H9 (cell line): ENCODE measurements around the gene MYO7A. TPM values are rescaled to one million over a fixed set of nuclear protein-coding genes. Genes with fewer than 3 reads are reported as not detected.

Experiments used
- DNase-seq: peaks from one replicate; pipeline ENCODE4 v3.0.0-alpha.2; 2017
- H2AFZ ChIP-seq: one replicate; pipeline ENCODE4 v1.6.1; 2013; ENCODE audit warnings: mild to moderate bottlenecking, low read length, control low read depth, moderate library complexity
- H2AK5ac ChIP-seq: 2 replicates; pipeline ENCODE4 v1.6.1; 2013; ENCODE audit warnings: low read length, control low read depth, mixed read lengths; ENCODE audit not compliant: insufficient read length
- H2BK120ac ChIP-seq: one replicate; pipeline ENCODE4 v1.6.1; 2013; ENCODE audit warnings: low read depth, mild to moderate bottlenecking, low read length, control low read depth, inconsistent platforms; ENCODE audit not compliant: poor library complexity, severe bottlenecking
- H2BK12ac ChIP-seq: 2 replicates; pipeline ENCODE4 v1.6.1; 2013; ENCODE audit warnings: low read length, control low read depth, mixed read lengths, low read depth; ENCODE audit not compliant: insufficient read length
- H2BK15ac ChIP-seq: 2 replicates; pipeline ENCODE4 v1.6.1; 2013; ENCODE audit warnings: low read depth, low read length, control low read depth
- H2BK20ac ChIP-seq: one replicate; pipeline ENCODE4 v1.6.1; 2013; ENCODE audit warnings: low read depth, mild to moderate bottlenecking, low read length, control low read depth, inconsistent platforms; ENCODE audit not compliant: poor library complexity, severe bottlenecking
- H2BK5ac ChIP-seq: 2 replicates; pipeline ENCODE4 v1.6.1; 2013; ENCODE audit warnings: low read length, control low read depth, mixed read lengths; ENCODE audit not compliant: insufficient read length
- H3K14ac ChIP-seq: 2 replicates; pipeline ENCODE4 v1.6.1; 2013; ENCODE audit warnings: low read length, control low read depth; ENCODE audit not compliant: insufficient read depth
- H3K18ac ChIP-seq: 2 replicates; pipeline ENCODE4 v1.6.1; 2013; ENCODE audit warnings: low read depth, mild to moderate bottlenecking, mixed read lengths, low read length, control low read depth; ENCODE audit not compliant: insufficient read length
- H3K23ac ChIP-seq: 2 replicates; pipeline ENCODE4 v1.6.1; 2013; ENCODE audit warnings: low read length, control low read depth, mixed read lengths, low read depth; ENCODE audit not compliant: insufficient read length
- H3K23me2 ChIP-seq: 2 replicates; pipeline ENCODE4 v1.6.1; 2013; ENCODE audit warnings: low read depth, mild to moderate bottlenecking, mixed read lengths, low read length, control low read depth; ENCODE audit not compliant: insufficient read length, poor library complexity, severe bottlenecking
- H3K27ac ChIP-seq: 2 replicates; pipeline ENCODE4 v1.5.1; 2013; ENCODE audit warnings: low read length, control low read depth, mixed read lengths, low read depth; ENCODE audit not compliant: insufficient read length
- H3K27me3 ChIP-seq: 2 replicates; pipeline ENCODE4 v1.6.1; 2013; ENCODE audit warnings: low read length, control low read depth, inconsistent platforms; ENCODE audit not compliant: insufficient read depth
- H3K4ac ChIP-seq: 2 replicates; pipeline ENCODE4 v1.6.1; 2013; ENCODE audit warnings: low read depth, mild to moderate bottlenecking, control low read depth, inconsistent platforms, low read length, moderate library complexity
- H3K4me1 ChIP-seq: 2 replicates; pipeline ENCODE4 v1.6.1; 2013; ENCODE audit warnings: low read length, control low read depth, inconsistent platforms; ENCODE audit not compliant: insufficient read depth
- H3K4me2 ChIP-seq: 2 replicates; pipeline ENCODE4 v1.6.1; 2013; ENCODE audit warnings: low read length, control low read depth, mixed read lengths; ENCODE audit not compliant: insufficient read length, insufficient read depth
- H3K56ac ChIP-seq: 2 replicates; pipeline ENCODE4 v1.6.1; 2013; ENCODE audit warnings: low read depth, mild to moderate bottlenecking, mixed read lengths, low read length, control low read depth; ENCODE audit not compliant: insufficient read length
- H3K79me1 ChIP-seq: 2 replicates; pipeline ENCODE4 v1.6.1; 2013; ENCODE audit warnings: low read depth, mild to moderate bottlenecking, moderate library complexity, low read length, control low read depth, inconsistent platforms; ENCODE audit not compliant: insufficient read depth, poor library complexity, severe bottlenecking
- H3K79me2 ChIP-seq: 2 replicates; pipeline ENCODE4 v1.6.1; 2013; ENCODE audit warnings: low read length, control low read depth, inconsistent platforms; ENCODE audit not compliant: insufficient read depth
- H3K9ac ChIP-seq: 2 replicates; pipeline ENCODE4 v1.6.1; 2013; ENCODE audit warnings: low read length, control low read depth, mixed read lengths; ENCODE audit not compliant: insufficient read length; ENCODE audit errors: extremely low read depth
- H3K9me3 ChIP-seq: one replicate; pipeline ENCODE4 v1.6.1; 2013; ENCODE audit warnings: low read depth, low read length, inconsistent platforms; ENCODE audit not compliant: control insufficient read depth
- H3T11ph ChIP-seq: one replicate; pipeline ENCODE4 v1.6.1; 2013; ENCODE audit warnings: mild to moderate bottlenecking, low read length, control low read depth, inconsistent platforms
- H4K20me1 ChIP-seq: one replicate; pipeline ENCODE4 v1.6.1; 2013; ENCODE audit not compliant: control insufficient read depth, insufficient read length, insufficient read depth
- H4K5ac ChIP-seq: 2 replicates; pipeline ENCODE4 v1.6.1; 2013; ENCODE audit warnings: low read depth, mild to moderate bottlenecking, mixed read lengths, low read length, control low read depth; ENCODE audit not compliant: insufficient read length
- H4K8ac ChIP-seq: replicated peaks from 2 replicates; pipeline ENCODE4 v1.6.1; 2013; ENCODE audit warnings: low read length, control low read depth, mixed read lengths, low read depth; ENCODE audit not compliant: insufficient read length
- H4K91ac ChIP-seq: 2 replicates; pipeline ENCODE4 v1.6.1; 2013; ENCODE audit warnings: low read depth, mild to moderate bottlenecking, moderate library complexity, mixed read lengths, low read length, control low read depth; ENCODE audit not compliant: insufficient read length
- H3K27ac Mint-ChIP-seq, 3 experiments: 2 replicates in 2 of 3; 3 replicates in 1 of 3; pipeline ENCODE4 v1.8.0; 2020 to 2021; ENCODE audit warnings: mixed read lengths in 3 of 3, mild to moderate bottlenecking in 1 of 3, moderate library complexity in 1 of 3
- H3K27me3 Mint-ChIP-seq: 2 replicates; pipeline ENCODE4 v1.8.0; 2021; ENCODE audit warnings: low read depth, mild to moderate bottlenecking, moderate library complexity, mixed read lengths
- H3K36me3 Mint-ChIP-seq, 3 experiments: 2 replicates in 2 of 3; 3 replicates in 1 of 3; pipeline ENCODE4 v1.8.0; 2020 to 2021; ENCODE audit warnings: low read depth in 3 of 3, mixed read lengths in 3 of 3; ENCODE audit not compliant: insufficient read depth in 1 of 3
- H3K4me1 Mint-ChIP-seq, 2 experiments: 2 replicates each; pipeline ENCODE4 v1.8.0; 2020; ENCODE audit warnings: mixed read lengths in 2 of 2
- H3K4me3 Mint-ChIP-seq, 2 experiments: 2 replicates in 1 of 2; 3 replicates in 1 of 2; pipeline ENCODE4 v1.8.0; 2020 to 2021; ENCODE audit warnings: mild to moderate bottlenecking in 2 of 2, mixed read lengths in 2 of 2, moderate library complexity in 1 of 2
- H3K9me3 Mint-ChIP-seq, 2 experiments: 2 replicates in 1 of 2; 3 replicates in 1 of 2; pipeline ENCODE4 v1.8.0; 2020; ENCODE audit warnings: mild to moderate bottlenecking in 2 of 2, mixed read lengths in 2 of 2, moderate library complexity in 1 of 2
- WGBS: extraction: QIAGEN DNeasy Blood & Tissue Kit; methylation state at CpG from one replicate; pipeline ENCODE4 v1.1.7; 2013; ENCODE audit warnings: missing lambda C conversion rate, low lambda C conversion rate, mixed read lengths; ENCODE audit not compliant: insufficient read length; ENCODE audit errors: extremely low coverage; 5-methylcytosine and 5-hydroxymethylcytosine counted together
- total RNA-seq: library from RNA; stranded (reverse); gene quantifications from 2 replicates; pipeline ENCODE4 v1.2.1, GENCODE V29; 2021
- TF ChIP-seq, protein P1 (sequence below): fragments of 200-600 bp; sonication (generic); conservative IDR thresholded peaks from 3 replicates; pipeline ENCODE4 v1.8.0; 2021; ENCODE audit warnings: antibody characterized with exemption, mild to moderate bottlenecking

MYO7A gene
- total RNA-seq, 1 experiment from 2014 or later = 1.6 TPM

DNA sequence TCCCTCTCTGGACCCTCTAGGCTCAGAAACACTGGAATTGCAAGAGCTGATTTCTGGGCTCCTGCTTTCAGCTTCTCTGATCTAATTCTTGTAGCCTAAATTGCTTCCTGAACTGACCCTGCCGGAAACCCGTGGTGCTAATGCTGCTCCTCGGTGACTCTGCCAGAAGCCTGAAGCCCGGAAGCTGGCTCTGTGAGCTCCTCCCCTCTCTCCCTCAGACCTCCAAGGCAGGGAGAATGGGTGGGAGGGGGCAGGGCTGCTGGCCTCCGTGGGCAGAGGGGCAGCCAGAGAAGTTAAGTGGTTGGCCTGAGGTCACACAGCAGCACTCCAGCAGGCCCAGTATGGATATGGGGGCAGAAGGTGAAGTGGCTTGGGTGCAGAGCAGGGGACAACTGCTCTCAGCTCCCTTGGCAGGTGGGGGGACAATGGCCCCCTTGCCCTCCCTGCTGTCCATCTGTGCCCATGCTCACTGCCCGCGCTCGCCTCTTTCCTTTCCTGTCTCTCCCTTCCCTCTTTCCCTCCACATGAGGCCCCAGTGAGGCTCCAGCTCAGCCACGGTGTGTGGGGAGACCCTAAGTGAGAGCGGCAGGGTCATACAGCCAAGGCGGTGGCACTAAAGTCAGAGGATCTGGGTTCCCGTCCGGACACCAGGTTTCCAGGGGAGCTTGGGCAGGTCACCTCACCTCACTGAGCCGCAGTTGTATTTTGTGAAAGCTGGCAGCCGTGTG lies 45.0 kb upstream of the MYO7A start:
- no peak overlapping the region for H2BK12ac ChIP-seq
- H3K23ac ChIP-seq = no peak overlapping the region
- H3K27ac Mint-ChIP-seq = peak overlapping the region in 1 of 3 experiments; percentile 76; a peak in 2 of 7 replicates

More for the DNA sequence above, 45.0 kb upstream of the MYO7A start:
- H4K8ac ChIP-seq = no peak overlapping the region
- no peaks in the 10 kb centered on the region for H3K27me3 ChIP-seq
- H4K20me1 ChIP-seq = no peaks in the 10 kb centered on the region
- no peak overlapping the region for H3K14ac ChIP-seq
- Mint-ChIP-seq H3K9me3 (peaks cover 10 to 11% of the 10 kb centered on the region in 2 experiments; a peak in 4 of 5 replicates), H3K36me3 (peaks cover 0 to 3% (median 0%) of the 10 kb centered on the region in 3 experiments; a peak in 6 of 7 replicates), H3K4me1 (peaks cover 6 to 8% of the 10 kb centered on the region in 2 experiments), H3K4me3 (no peak overlapping the region), H3K27me3 (no peaks in the 10 kb centered on the region)
- no peaks in the 10 kb centered on the region for H3K23me2 ChIP-seq
- no peak overlapping the region for H4K5ac ChIP-seq
- no peak overlapping the region for H3K27ac ChIP-seq
- no peak overlapping the region for H3K4me2 ChIP-seq
- H3K79me1 ChIP-seq = no peaks in the 10 kb centered on the region
- H2AK5ac ChIP-seq = no peak overlapping the region
- no CpG with 5 or more reads among the region's 15 CpGs for WGBS
- no peak overlapping the region for H2BK5ac ChIP-seq
- no peaks in the 10 kb centered on the region for H3K79me2 ChIP-seq
- no peak overlapping the region for H3T11ph ChIP-seq
- no peaks in the 10 kb centered on the region for H3K9me3 ChIP-seq
- H3K9ac ChIP-seq = no peak overlapping the region
- H3K4ac ChIP-seq = no peak overlapping the region
- H2AFZ ChIP-seq = no peak overlapping the region
- H2BK15ac ChIP-seq = no peak overlapping the region
- TF ChIP-seq, protein P1, sequence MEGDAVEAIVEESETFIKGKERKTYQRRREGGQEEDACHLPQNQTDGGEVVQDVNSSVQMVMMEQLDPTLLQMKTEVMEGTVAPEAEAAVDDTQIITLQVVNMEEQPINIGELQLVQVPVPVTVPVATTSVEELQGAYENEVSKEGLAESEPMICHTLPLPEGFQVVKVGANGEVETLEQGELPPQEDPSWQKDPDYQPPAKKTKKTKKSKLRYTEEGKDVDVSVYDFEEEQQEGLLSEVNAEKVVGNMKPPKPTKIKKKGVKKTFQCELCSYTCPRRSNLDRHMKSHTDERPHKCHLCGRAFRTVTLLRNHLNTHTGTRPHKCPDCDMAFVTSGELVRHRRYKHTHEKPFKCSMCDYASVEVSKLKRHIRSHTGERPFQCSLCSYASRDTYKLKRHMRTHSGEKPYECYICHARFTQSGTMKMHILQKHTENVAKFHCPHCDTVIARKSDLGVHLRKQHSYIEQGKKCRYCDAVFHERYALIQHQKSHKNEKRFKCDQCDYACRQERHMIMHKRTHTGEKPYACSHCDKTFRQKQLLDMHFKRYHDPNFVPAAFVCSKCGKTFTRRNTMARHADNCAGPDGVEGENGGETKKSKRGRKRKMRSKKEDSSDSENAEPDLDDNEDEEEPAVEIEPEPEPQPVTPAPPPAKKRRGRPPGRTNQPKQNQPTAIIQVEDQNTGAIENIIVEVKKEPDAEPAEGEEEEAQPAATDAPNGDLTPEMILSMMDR = no peak
- no peak overlapping the region for H3K18ac ChIP-seq
- H3K4me1 ChIP-seq = no peaks in the 10 kb centered on the region
- H2BK20ac ChIP-seq = no peak overlapping the region
- no peak overlapping the region for H3K56ac ChIP-seq
- no peak overlapping the region for H4K91ac ChIP-seq
- H2BK120ac ChIP-seq = no peak overlapping the region
- no peak for DNase-seq
